ENCODE results near the gene HCN2.

GRCh38 chr19:656751-657559, 67.3 kb downstream of the HCN2 start:
- no peak for TF ChIP-seq POLR2A (IDR thresholded peaks at IDR 0.05)
- no peak for TF ChIP-seq CTCF (IDR thresholded peaks at IDR 0.05)

All from transverse colon (tissue), 3 donors.